Fibroblast of mammary gland (primary cell): ENCODE results near the gene RNF208.

ENCODE experiments used
- DNase-seq: peaks from one replicate; pipeline ENCODE4 v3.0.0-alpha.2; 2010; ENCODE audit warnings: low read depth
- H3K4me3 ChIP-seq: 2 replicates; pipeline ENCODE4 v1.5.1; 2011; ENCODE audit warnings: low read depth, mild to moderate bottlenecking, low read length, moderate library complexity; ENCODE audit not compliant: control insufficient read depth
- TF ChIP-seq, protein P1 (sequence below): conservative IDR thresholded peaks from 2 replicates; pipeline ENCODE4 v1.5.1; 2011; ENCODE audit warnings: low read depth, low read length, inconsistent platforms; ENCODE audit not compliant: control insufficient read depth, insufficient read depth

Gene RNF208

GRCh38 chr9:137205126-137206069 lies 16.6 kb downstream of the RNF208 start, which contains the start of the genes NDOR1 and TMEM203:
TSS of gene NDOR1 (plus strand) at chr9:137205700. CDS start at chr9:137205778, 78 bp downstream.
TSS of gene TMEM203 (minus strand) at chr9:137205648. CDS start at chr9:137205414, 234 bp downstream.
- H3K4me3 ChIP-seq, result peak within 1 kb of the TSS; percentile 90
- TF ChIP-seq, protein P1, sequence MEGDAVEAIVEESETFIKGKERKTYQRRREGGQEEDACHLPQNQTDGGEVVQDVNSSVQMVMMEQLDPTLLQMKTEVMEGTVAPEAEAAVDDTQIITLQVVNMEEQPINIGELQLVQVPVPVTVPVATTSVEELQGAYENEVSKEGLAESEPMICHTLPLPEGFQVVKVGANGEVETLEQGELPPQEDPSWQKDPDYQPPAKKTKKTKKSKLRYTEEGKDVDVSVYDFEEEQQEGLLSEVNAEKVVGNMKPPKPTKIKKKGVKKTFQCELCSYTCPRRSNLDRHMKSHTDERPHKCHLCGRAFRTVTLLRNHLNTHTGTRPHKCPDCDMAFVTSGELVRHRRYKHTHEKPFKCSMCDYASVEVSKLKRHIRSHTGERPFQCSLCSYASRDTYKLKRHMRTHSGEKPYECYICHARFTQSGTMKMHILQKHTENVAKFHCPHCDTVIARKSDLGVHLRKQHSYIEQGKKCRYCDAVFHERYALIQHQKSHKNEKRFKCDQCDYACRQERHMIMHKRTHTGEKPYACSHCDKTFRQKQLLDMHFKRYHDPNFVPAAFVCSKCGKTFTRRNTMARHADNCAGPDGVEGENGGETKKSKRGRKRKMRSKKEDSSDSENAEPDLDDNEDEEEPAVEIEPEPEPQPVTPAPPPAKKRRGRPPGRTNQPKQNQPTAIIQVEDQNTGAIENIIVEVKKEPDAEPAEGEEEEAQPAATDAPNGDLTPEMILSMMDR, result no peak
- DNase-seq, result peak; percentile 75

GRCh38 chr9:137204731-137205125 lies 17.3 kb downstream of the RNF208 start:
- H3K4me3 ChIP-seq, result peak overlapping the region; percentile 90
- DNase-seq, result no peak
- TF ChIP-seq, protein P1, result no peak

- H3K4me3 ChIP-seq, result no peak overlapping the region
- no peak for DNase-seq
- TF ChIP-seq, protein P1, result no peak
These were observed 19.1 kb downstream of the RNF208 start for GRCh38 chr9:137202966-137203365.

DNA sequence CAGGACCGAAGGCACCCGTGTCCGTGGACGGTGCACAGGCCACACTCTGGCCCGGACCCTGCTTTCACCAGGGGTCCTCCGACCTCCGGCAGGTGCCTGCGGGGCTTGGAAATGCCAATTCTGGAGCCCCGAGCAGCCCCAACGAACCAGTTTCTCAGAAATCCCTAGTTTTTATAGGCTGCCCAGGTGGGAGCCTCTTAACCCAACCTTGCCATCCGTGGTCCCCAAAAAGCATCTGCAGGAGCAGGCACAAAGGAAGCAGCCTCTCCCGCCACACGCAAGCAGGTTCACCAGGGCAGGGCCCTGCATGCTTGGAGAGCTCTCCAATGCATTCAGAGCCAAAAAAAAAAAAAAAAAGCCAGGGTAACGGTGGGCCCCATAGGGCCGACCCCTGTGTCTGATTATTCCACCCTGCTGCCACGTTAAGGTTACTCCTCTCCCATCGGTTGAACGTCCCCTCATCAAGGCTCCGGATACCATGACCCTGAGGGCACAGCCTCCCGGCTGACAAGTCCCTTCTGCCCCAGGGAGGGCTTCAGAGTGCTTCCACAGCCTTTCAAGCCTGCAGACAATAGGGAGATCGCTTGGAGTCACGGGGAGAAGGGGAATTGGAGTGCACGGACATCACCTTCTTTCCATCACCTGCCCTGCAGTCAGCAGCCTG lies 20.7 kb downstream of the RNF208 start:
- no peak for DNase-seq
- peak overlapping the region; percentile 63 for H3K4me3 ChIP-seq
- TF ChIP-seq, protein P1, result no peak

DNA sequence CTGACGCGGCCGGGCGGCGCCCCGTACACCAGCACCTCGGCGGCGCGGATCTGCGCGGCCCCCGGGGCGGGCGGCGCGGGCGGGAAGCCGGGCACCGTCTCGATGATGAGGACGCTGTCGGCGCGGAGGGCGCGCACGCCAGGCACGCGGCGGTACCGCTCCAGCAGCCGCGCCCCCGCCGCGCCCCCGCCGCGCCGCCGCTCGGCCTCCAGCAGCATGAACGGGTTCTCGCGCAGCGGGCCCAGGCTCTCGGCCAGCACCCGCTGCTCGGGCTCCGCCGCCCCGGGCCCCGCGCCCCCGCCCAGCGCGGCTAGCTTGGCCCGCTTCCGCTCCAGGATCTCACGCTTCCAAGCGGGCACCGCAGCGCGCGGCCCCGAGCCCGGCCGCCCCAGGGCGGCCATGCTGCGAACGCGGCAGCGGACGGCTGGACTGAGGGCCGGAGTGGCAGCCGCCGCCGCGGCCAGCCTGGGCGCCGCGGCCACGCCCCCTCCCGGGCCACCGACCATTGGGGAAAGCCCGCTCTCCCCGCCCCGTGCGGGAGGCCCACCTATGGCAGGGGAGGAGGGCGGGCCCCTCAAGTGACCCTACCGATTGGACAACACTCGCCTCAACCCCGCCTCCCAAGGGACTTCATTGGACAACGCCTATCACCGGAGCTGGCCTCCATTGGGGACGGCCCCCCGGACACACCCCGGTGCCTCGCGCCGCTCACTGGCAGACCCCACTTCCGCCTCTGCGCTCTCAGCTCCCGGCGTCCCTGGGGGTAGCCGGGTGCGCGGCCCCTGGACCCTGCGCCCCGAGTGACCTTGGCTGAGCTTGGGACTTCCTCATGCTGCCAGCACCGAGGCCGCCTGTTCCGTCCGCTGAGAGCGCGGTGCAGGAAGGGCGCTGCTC lies 21.5 kb downstream of the RNF208 start, which contains the start of gene TPRN:
Gene TPRN (minus strand): TSS at position 431 of the 894 bp plus-strand sequence. CDS start 30 bp downstream, at position 401.
- TF ChIP-seq, protein P1, result no peak
- peak; percentile 99 for DNase-seq
- H3K4me3 ChIP-seq, result peak within 1 kb of the TSS; percentile 63
